Heart left ventricle (tissue), 16 donors: ENCODE measurements around the gene ZMIZ1. TPM values are rescaled to one million over a fixed set of nuclear protein-coding genes. Genes with fewer than 3 reads are reported as not detected.

Experiments
- ATAC-seq, 4 donors: fragments of 200-7000 bp; cut with Tn5 transposase; one replicate each; pipeline ENCODE4 v1.9.1; 2020 to 2022; ENCODE audit warnings: moderate library complexity in 4 of 4, mild to moderate bottlenecking in 3 of 4, moderate number of reproducible peaks in 1 of 4
- DNase-seq, 5 donors: peaks; one replicate each; pipeline ENCODE4 v3.0.0-alpha.2; 2020
- H3K27ac ChIP-seq, 12 donors: fragments of 200-600 bp; sonication (generic) in 4 of 12; one replicate each; pipeline versions ENCODE4 v1.5.0 to v1.8.0; 2016 to 2022; ENCODE audit warnings: mild to moderate bottlenecking in 2 of 12
- H3K27me3 ChIP-seq, 9 donors: fragments of 200-600 bp; sonication (generic) in 2 of 9; one replicate each; pipeline versions ENCODE4 v1.5.1 to v1.8.0; 2016 to 2022; ENCODE audit warnings: mild to moderate bottlenecking in 3 of 9
- H3K36me3 ChIP-seq, 9 donors: fragments of 200-600 bp; sonication (generic) in 2 of 9; one replicate each; pipeline versions ENCODE4 v1.5.0 to v1.8.0; 2018 to 2022; ENCODE audit warnings: mild to moderate bottlenecking in 2 of 9
- H3K4me1 ChIP-seq, 12 donors: fragments of 200-600 bp; sonication (generic) in 4 of 12; one replicate each; pipeline versions ENCODE4 v1.5.0 to v1.8.0; 2016 to 2022; ENCODE audit warnings: mild to moderate bottlenecking in 3 of 12
- H3K4me3 ChIP-seq, 12 donors: fragments of 200-600 bp; sonication (generic) in 4 of 12; one replicate each; pipeline versions ENCODE4 v1.5.0 to v1.8.0; 2017 to 2022; ENCODE audit warnings: mild to moderate bottlenecking in 9 of 12, moderate library complexity in 4 of 12
- H3K9me3 ChIP-seq, 12 donors: fragments of 200-600 bp; sonication (generic) in 4 of 12; one replicate each; pipeline versions ENCODE4 v1.5.0 to v1.8.0; 2016 to 2022; ENCODE audit warnings: mild to moderate bottlenecking in 1 of 12
- CTCF ChIP-seq, 12 donors: fragments of 200-600 bp; sonication (generic) in 4 of 12; IDR thresholded peaks; one replicate each; pipeline versions ENCODE4 v1.5.0 to v1.8.0; 2018 to 2022; ENCODE audit warnings: antibody characterized with exemption in 12 of 12, mild to moderate bottlenecking in 5 of 12
- POLR2A ChIP-seq, 2 donors: fragments of 450-650 bp; IDR thresholded peaks; one replicate each; pipeline ENCODE4 v1.6.1; 2017; ENCODE audit warnings: antibody characterized with exemption in 2 of 2, mild to moderate bottlenecking in 2 of 2, moderate library complexity in 2 of 2
- WGBS, 4 donors: extraction: QIAGEN DNeasy Blood & Tissue Kit in 2 of 4; methylation state at CpG; one replicate each; pipeline versions ENCODE4 v1.1.5 to v1.1.7; 2013 to 2018; 5-methylcytosine and 5-hydroxymethylcytosine counted together
- intact Hi-C, 10 donors: fragments of 100-400 bp; cut with DNase I; formaldehyde crosslinking; loops; one replicate each; pipeline versions ENCODE4 v1.11.1 to v1.14.2; 2022
- polyA plus RNA-seq, 2 donors: library from polyadenylated mRNA; stranded (reverse); fragments of 200-250 nt; gene quantifications; one replicate each; pipeline ENCODE4 v1.2.3, GENCODE V29; 2013
- total RNA-seq, 9 donors: library from RNA; depleted of rRNA in 2 of 9; stranded (reverse); fragments of >200 nt in 2 of 9; fragmentation: NEBNext Ultra II Directional in 3 of 9; extraction: Animal tissue kit (Norgen Biotek cat#: 25700) in 3 of 9; gene quantifications; one replicate each; pipeline versions ENCODE4 v1.1.0 to v1.2.4, GENCODE V29; 2016 to 2023
- donor health status: ischemic (EF 13 %, LVEDD 7.1; RV severe dilation, severe dysfunction).
- donor health status: healthy with polysubstance abuse.
- donor health status: DM: no; HTN: yes; CAD: no.
- donor health status: DM: no; HTN: no; CAD: no.
- donor health status: ischemic (EF 25% LVEDD 6.9; RV normal size, moderate dysfunction).
- donor health status: ischemic (EF 25% LVEDD 5.7; RV mildly dilated, moderate dysfunction).
- donor health status: healthy.
- donor health status: DM: yes; HTN: yes; CAD: no.
- donor health status: ischemic (EF 35%, LVEDD 5.7; RV mildly dilated, moderate dysfunction).
- donor health status: nonischemic (EF 11% LVEDD 7.7; RV severe dilation, severe dysfunction).
- donor health status: DM: yes; HTN: yes; CAD: no.
- donor health status: PGD.
- donor health status: ischemic (EF 29% LVEDD 5.4; RV normal size, mild dysfunction).
- donor health status: nonischemic (EF 23%, LVEDD 6.1; RV moderate dilation, normal function).

The ZMIZ1 gene
- total and polyA plus RNA-seq, 11 donors = 19.7 to 75.4 (median 49.2) TPM

GRCh38 chr10:79069325-79070080 lies 737 bp downstream of the ZMIZ1 start:
- Histone ChIP-seq H3K4me1 (peaks cover 13 to 56% (median 49%) of the 10 kb centered on the region in 12 donors), H3K27me3 (no peaks in the 10 kb centered on the region), H3K36me3 (no peaks in the 10 kb centered on the region), H3K27ac (peak overlapping the region; percentile 95 to 100 (median 98)), H3K4me3 (peak overlapping the region; percentile 76 to 99 (median 92)), H3K9me3 (no peaks in the 10 kb centered on the region)
- intact Hi-C loops = loop anchor here (2.0 to 10.0 kb wide), 32 partner anchors 38 to 1037 kb away; partner anchors contain the start of gene RPS24 (in 1 of the 10)
- WGBS, 4 donors = 0 to 1% (median 1%) methylated on average over 54 to 77 of the region's 77 CpGs
- peak; percentile 56 to 85 (median 61) for DNase-seq
- peak in 1 of 4 donors; percentile 5 for ATAC-seq
- TF ChIP-seq POLR2A (IDR thresholded peaks at IDR 0.05) (no peak), CTCF (IDR thresholded peaks at IDR 0.05) (peak in 5 of 12 donors; percentile 1 to 22 (median 6))

- Histone ChIP-seq H3K27me3 (no peaks in the 10 kb centered on the region), H3K9me3 (no peaks in the 10 kb centered on the region), H3K4me1 (peaks cover 16 to 62% (median 55%) of the 10 kb centered on the region in 12 donors), H3K4me3 (peak overlapping the region; percentile 76 to 99 (median 92)), H3K36me3 (no peaks in the 10 kb centered on the region), H3K27ac (peak overlapping the region; percentile 95 to 100 (median 98))
- intact Hi-C loops = loop anchor here in 9 of 10 donors (2.0 to 10.0 kb wide), 13 partner anchors 37 to 1038 kb away; partner anchors contain the start of gene RPS24 (in 1 of the 9)
- ATAC-seq = peak in 3 of 4 donors; percentile 1 to 6 (median 1)
- TF ChIP-seq CTCF (IDR thresholded peaks at IDR 0.05) (peak in 1 of 12 donors; percentile 5), POLR2A (IDR thresholded peaks at IDR 0.05) (no peak)
- peak; percentile 62 to 81 (median 71) for DNase-seq
- 0 to 1% (median 1%) methylated on average over 6 to 55 of the region's 55 CpGs for WGBS, 4 donors
These were observed 1.4 kb downstream of the ZMIZ1 start for GRCh38 chr10:79070081-79070605.

GRCh38 chr10:79070606-79071395 lies 2.0 kb downstream of the ZMIZ1 start:
- TF ChIP-seq CTCF (IDR thresholded peaks at IDR 0.05) (no peak), POLR2A (IDR thresholded peaks at IDR 0.05) (peak in 1 of 2 donors; percentile 47)
- Histone ChIP-seq H3K4me3 (peak overlapping the region; percentile 76 to 99 (median 92)), H3K9me3 (no peaks in the 10 kb centered on the region), H3K27me3 (no peaks in the 10 kb centered on the region), H3K27ac (peak overlapping the region; percentile 95 to 100 (median 98)), H3K4me1 (peaks cover 16 to 69% (median 62%) of the 10 kb centered on the region in 12 donors), H3K36me3 (no peaks in the 10 kb centered on the region)
- peak; percentile 77 to 96 (median 89) for DNase-seq
- 1 to 11% (median 3%) methylated on average over 21 to 32 of the region's 32 CpGs for WGBS, 4 donors
- peak; percentile 73 to 87 (median 80) for ATAC-seq
- intact Hi-C loops = loop anchor here in 9 of 10 donors (2.0 to 10.0 kb wide), 13 partner anchors 36 to 1038 kb away; partner anchors contain the start of gene RPS24 (in 1 of the 9)
